GM13977 (cell line): ENCODE results near the gene SOCS6.
"Not testable (repeated sequence)": the region's sequence is repeated elsewhere in the genome, so short reads cannot be mapped to it uniquely, and the experiment has no call there.

Experiments used
- DNase-seq: peaks from one replicate; pipeline ENCODE4 v3.0.0; 2012; ENCODE audit warnings: low spot score
- CTCF ChIP-seq: IDR thresholded peaks from 2 replicates; pipeline ENCODE4 v1.5.1; 2012; ENCODE audit warnings: mild to moderate bottlenecking, control low read depth; ENCODE audit not compliant: insufficient read depth; ENCODE audit errors: extremely low read depth, missing control alignments
- in situ Hi-C: fragments of 300-500 bp; cut with MboI; formaldehyde crosslinking; loops from one replicate; pipeline ENCODE4 v1.12.0; 2022; ENCODE audit warnings: low sequenced_read_pairs, low pct_unique_long_range_greater_than_20kb, mixed read lengths, inconsistent platforms; ENCODE audit not compliant: unreplicated experiment

The SOCS6 gene

GRCh38 chr18:70354080-70354479 is 65.2 kb downstream of the SOCS6 start:
- in situ Hi-C loops = no loop called here
- TF ChIP-seq CTCF = no peak

GRCh38 chr18:70354771-70355170 is 65.9 kb downstream of the SOCS6 start:
- DNase-seq = no peak
- TF ChIP-seq CTCF = no peak
- in situ Hi-C loops = no loop called here

More at GRCh38 chr18:70354080-70354479, 65.2 kb downstream of the SOCS6 start:
- DNase-seq = no peak

GRCh38 chr18:70355620-70356385 is 67.0 kb downstream of the SOCS6 start:
- in situ Hi-C loops = no loop called here
- TF ChIP-seq CTCF = no peak
- DNase-seq = no peak

GRCh38 chr18:70358105-70358406 is 69.2 kb downstream of the SOCS6 start:
- DNase-seq, in situ Hi-C loops: not testable (repeated sequence)

GRCh38 chr18:70359071-70359470 is 70.2 kb downstream of the SOCS6 start:
- no peak for TF ChIP-seq CTCF
- DNase-seq = no peak
- in situ Hi-C loops = no loop called here

GRCh38 chr18:70362258-70362657 is 73.4 kb downstream of the SOCS6 start:
- in situ Hi-C loops = no loop called here
- DNase-seq = no peak
- TF ChIP-seq CTCF = no peak

- no peak for DNase-seq
These were observed 75.0 kb downstream of the SOCS6 start for GRCh38 chr18:70363861-70364260.

More at GRCh38 chr18:70363861-70364260, 75.0 kb downstream of the SOCS6 start:
- TF ChIP-seq CTCF = no peak
- in situ Hi-C loops = no loop called here
